ENCODE data around the gene SRGAP2B. TPM values are rescaled to one million over a fixed set of nuclear protein-coding genes. Genes with fewer than 3 reads are reported as not detected.
"Not testable (repeated sequence)": the region's sequence is repeated elsewhere in the genome, so short reads cannot be mapped to it uniquely, and the experiment has no call there.

SRGAP2B gene
- total and polyA plus RNA-seq, 5 donors: 5.9 to 22.3 (median 19.5) TPM

GRCh38 chr1:144961604-144962583 lies 133.2 kb downstream of the SRGAP2B start:
- H3K9me3 ChIP-seq (ENCODE audit: control insufficient read depth, low read length); DNase-seq; intact Hi-C loops (cut with DNase I); H3K27me3 ChIP-seq (ENCODE audit: control insufficient read depth, insufficient read depth); H3K27ac ChIP-seq (ENCODE audit: low read length); H3K4me1 ChIP-seq (ENCODE audit: control insufficient read depth, insufficient read depth, low read length); H3K4me3 ChIP-seq (ENCODE audit: low read length): not testable (repeated sequence)
- no CpG with 5 or more reads among the region's 9 CpGs for WGBS
- peak; percentile 83 to 85 for ATAC-seq

DNA sequence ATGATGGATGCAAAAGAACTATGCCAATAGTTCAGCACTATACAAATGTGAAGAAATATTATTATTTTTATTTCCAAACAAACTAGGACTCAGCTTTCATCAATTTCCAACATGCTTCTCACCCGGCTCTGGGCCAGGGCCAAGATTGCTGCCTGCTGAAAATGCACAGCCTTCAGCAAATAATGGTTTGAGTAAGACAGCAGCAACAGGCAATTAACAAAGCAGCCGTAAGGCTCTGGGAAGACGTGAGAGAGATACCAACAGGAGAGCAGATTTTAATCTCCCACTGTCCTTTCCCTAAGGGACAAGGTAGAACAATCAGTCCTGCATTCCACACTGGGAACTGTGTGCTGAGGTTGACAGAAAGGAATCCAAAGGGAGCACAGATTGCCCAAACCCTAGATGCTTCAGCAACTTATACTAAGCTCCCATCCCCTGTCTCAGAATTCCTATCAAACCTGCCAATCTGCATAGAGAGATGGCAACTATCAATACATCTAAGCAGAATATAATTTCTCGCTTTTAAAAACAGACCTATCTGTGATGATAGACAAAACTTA lies 134.1 kb downstream of the SRGAP2B start:
- H3K27ac ChIP-seq (ENCODE audit: low read length); H3K27me3 ChIP-seq (ENCODE audit: control insufficient read depth, insufficient read depth); H3K4me1 ChIP-seq (ENCODE audit: control insufficient read depth, insufficient read depth, low read length); ATAC-seq; intact Hi-C loops (cut with DNase I); H3K4me3 ChIP-seq (ENCODE audit: low read length); H3K9me3 ChIP-seq (ENCODE audit: control insufficient read depth, low read length); DNase-seq: not testable (repeated sequence)
- 100% methylated on average over 1 of the region's 4 CpGs for WGBS

DNA sequence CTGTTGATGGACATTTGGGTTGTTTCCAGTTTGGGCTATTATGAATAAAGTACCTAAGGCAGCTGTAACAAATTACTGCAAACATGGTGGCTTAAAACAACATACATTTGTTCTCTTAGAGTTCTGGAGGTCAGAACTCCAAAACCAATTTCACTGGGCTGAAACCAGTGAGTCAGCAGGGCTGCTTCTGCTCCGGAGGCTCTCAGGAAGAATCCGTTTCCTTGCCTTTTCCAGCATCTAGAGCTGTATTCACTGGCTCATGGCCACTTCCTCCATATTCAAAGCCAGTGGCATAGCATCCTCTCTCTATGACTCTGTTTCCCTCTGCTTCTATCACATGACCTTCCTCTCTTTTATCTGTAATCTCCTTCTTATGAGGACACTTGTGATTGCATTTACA lies 146.7 kb downstream of the SRGAP2B start:
- H3K4me1 ChIP-seq (ENCODE audit: control insufficient read depth, insufficient read depth, low read length); DNase-seq; H3K27me3 ChIP-seq (ENCODE audit: control insufficient read depth, insufficient read depth); H3K27ac ChIP-seq (ENCODE audit: low read length); intact Hi-C loops (cut with DNase I); H3K4me3 ChIP-seq (ENCODE audit: low read length); H3K9me3 ChIP-seq (ENCODE audit: control insufficient read depth, low read length): not testable (repeated sequence)
- ATAC-seq: peak in 1 of 2 donors; percentile 40
- no CpG with 5 or more reads among the region's 2 CpGs for WGBS

- 50% methylated on average over 1 of the region's 1 CpG for WGBS
Observed at GRCh38 chr1:144947495-144947894, 147.6 kb downstream of the SRGAP2B start.

DNA sequence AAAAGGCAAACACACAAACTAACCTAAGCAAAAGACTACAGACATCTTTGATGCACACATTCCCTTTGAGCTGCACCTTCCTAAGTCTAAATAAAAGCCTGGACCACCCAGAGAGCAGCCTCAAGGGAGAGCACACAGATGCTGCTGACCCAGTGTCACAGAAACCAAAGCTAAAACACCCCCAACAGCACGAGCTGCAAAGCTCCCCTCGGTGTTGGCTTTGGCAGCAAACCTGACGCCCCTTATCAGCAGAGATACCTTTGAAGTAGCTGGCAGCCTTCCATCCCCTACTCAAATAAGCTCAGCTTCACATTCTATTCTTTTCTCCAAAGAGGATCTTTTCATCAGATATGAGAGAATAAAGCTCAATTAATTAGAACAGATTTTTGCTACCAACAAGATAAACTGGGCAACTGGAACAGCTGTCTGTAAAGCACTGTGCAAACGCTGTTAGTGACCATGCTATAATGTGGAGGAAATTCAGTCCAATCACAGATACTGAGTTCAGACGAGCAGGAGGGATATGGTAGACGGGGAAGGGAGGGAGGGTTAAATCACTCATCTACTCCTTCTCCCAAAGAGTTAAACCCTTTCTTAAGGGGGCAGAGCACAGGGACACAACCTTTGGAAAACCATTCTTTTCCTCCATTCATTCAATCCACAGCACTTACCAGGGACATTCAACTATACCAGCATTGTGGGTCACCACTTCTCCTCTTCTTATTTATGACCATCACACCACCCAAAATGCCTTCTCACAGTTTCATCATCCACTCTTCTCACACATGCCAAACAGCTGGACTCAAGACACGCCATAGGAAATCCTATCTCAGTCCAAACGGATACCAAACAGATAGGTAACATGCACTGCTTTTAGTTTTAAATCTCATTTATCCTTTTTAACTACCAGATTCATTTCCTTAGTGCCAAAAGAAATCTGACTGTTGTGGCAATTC lies 148.3 kb downstream of the SRGAP2B start:
- H3K27me3 ChIP-seq (ENCODE audit: control insufficient read depth, insufficient read depth); DNase-seq; intact Hi-C loops (cut with DNase I); H3K4me1 ChIP-seq (ENCODE audit: control insufficient read depth, insufficient read depth, low read length); H3K4me3 ChIP-seq (ENCODE audit: low read length); H3K9me3 ChIP-seq (ENCODE audit: control insufficient read depth, low read length); H3K27ac ChIP-seq (ENCODE audit: low read length): not testable (repeated sequence)
- ATAC-seq: peak; percentile 62 to 72
- WGBS: no CpG with 5 or more reads among the region's 8 CpGs

More at GRCh38 chr1:144947495-144947894, 147.6 kb downstream of the SRGAP2B start:
- intact Hi-C loops (cut with DNase I); H3K27ac ChIP-seq (ENCODE audit: low read length); H3K4me3 ChIP-seq (ENCODE audit: low read length); H3K27me3 ChIP-seq (ENCODE audit: control insufficient read depth, insufficient read depth); DNase-seq; H3K4me1 ChIP-seq (ENCODE audit: control insufficient read depth, insufficient read depth, low read length); H3K9me3 ChIP-seq (ENCODE audit: control insufficient read depth, low read length); ATAC-seq: not testable (repeated sequence)

GRCh38 chr1:144941710-144942109 lies 153.4 kb downstream of the SRGAP2B start:
- 40% methylated on average over 1 of the region's 1 CpG for WGBS
- ATAC-seq: peak in 1 of 2 donors; percentile 65
- H3K4me1 ChIP-seq (ENCODE audit: control insufficient read depth, insufficient read depth, low read length); H3K27me3 ChIP-seq (ENCODE audit: control insufficient read depth, insufficient read depth); H3K4me3 ChIP-seq (ENCODE audit: low read length); H3K27ac ChIP-seq (ENCODE audit: low read length); DNase-seq; H3K9me3 ChIP-seq (ENCODE audit: control insufficient read depth, low read length); intact Hi-C loops (cut with DNase I): not testable (repeated sequence)

- intact Hi-C loops (cut with DNase I); H3K27me3 ChIP-seq (ENCODE audit: control insufficient read depth, insufficient read depth); H3K4me1 ChIP-seq (ENCODE audit: control insufficient read depth, insufficient read depth, low read length); H3K27ac ChIP-seq (ENCODE audit: low read length); H3K9me3 ChIP-seq (ENCODE audit: control insufficient read depth, low read length); H3K4me3 ChIP-seq (ENCODE audit: low read length); DNase-seq; ATAC-seq: not testable (repeated sequence)
- WGBS: no CpG with 5 or more reads among the region's 2 CpGs
Observed at GRCh38 chr1:144940054-144940453, 155.1 kb downstream of the SRGAP2B start.

GRCh38 chr1:144938627-144939026 lies 156.5 kb downstream of the SRGAP2B start:
- H3K9me3 ChIP-seq (ENCODE audit: control insufficient read depth, low read length); H3K4me1 ChIP-seq (ENCODE audit: control insufficient read depth, insufficient read depth, low read length); H3K27me3 ChIP-seq (ENCODE audit: control insufficient read depth, insufficient read depth); ATAC-seq; H3K4me3 ChIP-seq (ENCODE audit: low read length); intact Hi-C loops (cut with DNase I); DNase-seq; H3K27ac ChIP-seq (ENCODE audit: low read length): not testable (repeated sequence)

DNA sequence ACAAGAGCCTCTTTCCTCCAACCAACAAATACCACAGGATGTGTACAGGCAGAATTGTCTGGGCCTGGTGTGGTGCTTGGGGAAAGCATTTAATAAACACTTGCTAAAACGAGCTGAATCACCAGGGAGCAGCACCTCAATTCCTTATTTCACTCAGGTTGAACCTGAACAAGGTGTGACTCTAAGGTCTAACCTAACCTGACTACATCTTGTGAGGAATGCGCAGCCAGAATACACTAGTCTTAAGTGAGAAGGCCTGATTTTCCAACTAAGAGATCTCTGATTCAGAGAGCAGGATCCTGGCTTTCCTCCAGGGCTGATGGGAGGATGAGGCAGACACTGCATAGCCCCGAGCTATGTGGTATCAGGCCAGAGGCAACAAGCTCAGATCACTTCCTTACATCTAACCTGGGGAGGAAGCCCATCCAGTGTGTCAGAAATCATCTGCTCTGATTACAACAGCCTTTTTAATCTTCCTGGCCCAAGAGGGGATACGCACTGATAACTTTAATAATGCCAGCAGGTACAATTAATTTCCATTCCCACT lies 158.9 kb downstream of the SRGAP2B start:
- H3K27me3 ChIP-seq (ENCODE audit: control insufficient read depth, insufficient read depth); DNase-seq; H3K4me3 ChIP-seq (ENCODE audit: low read length); H3K9me3 ChIP-seq (ENCODE audit: control insufficient read depth, low read length); ATAC-seq; H3K27ac ChIP-seq (ENCODE audit: low read length); H3K4me1 ChIP-seq (ENCODE audit: control insufficient read depth, insufficient read depth, low read length); intact Hi-C loops (cut with DNase I): not testable (repeated sequence)
- 93% methylated on average over 1 of the region's 4 CpGs for WGBS

GRCh38 chr1:144935310-144935709 lies 159.8 kb downstream of the SRGAP2B start:
- intact Hi-C loops (cut with DNase I); H3K4me3 ChIP-seq (ENCODE audit: low read length); H3K27me3 ChIP-seq (ENCODE audit: control insufficient read depth, insufficient read depth); H3K4me1 ChIP-seq (ENCODE audit: control insufficient read depth, insufficient read depth, low read length); ATAC-seq; DNase-seq; H3K27ac ChIP-seq (ENCODE audit: low read length); H3K9me3 ChIP-seq (ENCODE audit: control insufficient read depth, low read length): not testable (repeated sequence)
- WGBS: no CpG with 5 or more reads among the region's 3 CpGs

Data from right cardiac atrium (tissue), 5 donors.